Mammary epithelial cell (primary cell): Measurements from ENCODE around the gene DNAJC15.

Experiments
- CTCF ChIP-seq, 2 donors: IDR thresholded peaks in 1 of 2; conservative IDR thresholded peaks in 1 of 2; 2 replicates each; pipeline ENCODE4 v1.5.1; 2011 to 2012; ENCODE audit warnings: inconsistent platforms in 2 of 2, low read length in 2 of 2, mild to moderate bottlenecking in 2 of 2, control low read depth in 1 of 2, low read depth in 1 of 2; ENCODE audit not compliant: insufficient read depth in 1 of 2; ENCODE audit errors: extremely low read depth in 1 of 2
- EZH2 ChIP-seq: IDR thresholded peaks from 2 replicates; pipeline ENCODE4 v1.6.1; 2012; ENCODE audit warnings: low read length, inconsistent platforms, borderline replicate concordance

GRCh38 chr13:43113603-43114002 lies 90.2 kb downstream of the DNAJC15 start:
- no peak for TF ChIP-seq CTCF (conservative IDR thresholded peaks at IDR 0.05 in 1 of 2, IDR thresholded peaks at IDR 0.05 in 1 of 2; ENCODE audit: extremely low read depth in 1 of 2, insufficient read depth in 1 of 2, low read depth in 1 of 2, low read length in 2 of 2)
- TF ChIP-seq EZH2, result no peak
